ENCODE results near the gene CRYBG1. TPM values are rescaled to one million over a fixed set of nuclear protein-coding genes. Genes with fewer than 3 reads are reported as not detected.

Gene CRYBG1, protein sequence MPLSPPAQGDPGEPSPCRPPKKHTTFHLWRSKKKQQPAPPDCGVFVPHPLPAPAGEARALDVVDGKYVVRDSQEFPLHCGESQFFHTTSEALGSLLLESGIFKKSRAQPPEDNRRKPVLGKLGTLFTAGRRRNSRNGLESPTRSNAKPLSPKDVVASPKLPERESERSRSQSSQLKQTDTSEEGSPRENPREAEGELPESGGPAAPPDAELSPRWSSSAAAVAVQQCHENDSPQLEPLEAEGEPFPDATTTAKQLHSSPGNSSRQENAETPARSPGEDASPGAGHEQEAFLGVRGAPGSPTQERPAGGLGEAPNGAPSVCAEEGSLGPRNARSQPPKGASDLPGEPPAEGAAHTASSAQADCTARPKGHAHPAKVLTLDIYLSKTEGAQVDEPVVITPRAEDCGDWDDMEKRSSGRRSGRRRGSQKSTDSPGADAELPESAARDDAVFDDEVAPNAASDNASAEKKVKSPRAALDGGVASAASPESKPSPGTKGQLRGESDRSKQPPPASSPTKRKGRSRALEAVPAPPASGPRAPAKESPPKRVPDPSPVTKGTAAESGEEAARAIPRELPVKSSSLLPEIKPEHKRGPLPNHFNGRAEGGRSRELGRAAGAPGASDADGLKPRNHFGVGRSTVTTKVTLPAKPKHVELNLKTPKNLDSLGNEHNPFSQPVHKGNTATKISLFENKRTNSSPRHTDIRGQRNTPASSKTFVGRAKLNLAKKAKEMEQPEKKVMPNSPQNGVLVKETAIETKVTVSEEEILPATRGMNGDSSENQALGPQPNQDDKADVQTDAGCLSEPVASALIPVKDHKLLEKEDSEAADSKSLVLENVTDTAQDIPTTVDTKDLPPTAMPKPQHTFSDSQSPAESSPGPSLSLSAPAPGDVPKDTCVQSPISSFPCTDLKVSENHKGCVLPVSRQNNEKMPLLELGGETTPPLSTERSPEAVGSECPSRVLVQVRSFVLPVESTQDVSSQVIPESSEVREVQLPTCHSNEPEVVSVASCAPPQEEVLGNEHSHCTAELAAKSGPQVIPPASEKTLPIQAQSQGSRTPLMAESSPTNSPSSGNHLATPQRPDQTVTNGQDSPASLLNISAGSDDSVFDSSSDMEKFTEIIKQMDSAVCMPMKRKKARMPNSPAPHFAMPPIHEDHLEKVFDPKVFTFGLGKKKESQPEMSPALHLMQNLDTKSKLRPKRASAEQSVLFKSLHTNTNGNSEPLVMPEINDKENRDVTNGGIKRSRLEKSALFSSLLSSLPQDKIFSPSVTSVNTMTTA (N-terminal part only)
- 10 to 100 TPM; 10.1 to 11.5 TPM for total RNA-seq

- Histone ChIP-seq H3K4me3 (peak within 1 kb of the TSS; percentile 36 to 44), H3K27ac (peak within 1 kb of the TSS in 3 of 4 donors; percentile 54 to 67 (median 67)), H3K4me1 (peaks cover 7% of the 10 kb centered on the region), H3K27me3 (no peaks in the 10 kb centered on the region), H3K36me3 (replicated peaks in 1 of 2; ENCODE audit: insufficient read depth in 1 of 2, low read depth in 2 of 2) (no peaks in the 10 kb centered on the region), H3K9me3 (no peaks in the 10 kb centered on the region)
- peak; percentile 80 to 87 (median 83) for DNase-seq
- TF ChIP-seq POLR2A (IDR thresholded peaks at IDR 0.05): peak; percentile 35 to 50 (median 42)
- TF ChIP-seq, protein P1, sequence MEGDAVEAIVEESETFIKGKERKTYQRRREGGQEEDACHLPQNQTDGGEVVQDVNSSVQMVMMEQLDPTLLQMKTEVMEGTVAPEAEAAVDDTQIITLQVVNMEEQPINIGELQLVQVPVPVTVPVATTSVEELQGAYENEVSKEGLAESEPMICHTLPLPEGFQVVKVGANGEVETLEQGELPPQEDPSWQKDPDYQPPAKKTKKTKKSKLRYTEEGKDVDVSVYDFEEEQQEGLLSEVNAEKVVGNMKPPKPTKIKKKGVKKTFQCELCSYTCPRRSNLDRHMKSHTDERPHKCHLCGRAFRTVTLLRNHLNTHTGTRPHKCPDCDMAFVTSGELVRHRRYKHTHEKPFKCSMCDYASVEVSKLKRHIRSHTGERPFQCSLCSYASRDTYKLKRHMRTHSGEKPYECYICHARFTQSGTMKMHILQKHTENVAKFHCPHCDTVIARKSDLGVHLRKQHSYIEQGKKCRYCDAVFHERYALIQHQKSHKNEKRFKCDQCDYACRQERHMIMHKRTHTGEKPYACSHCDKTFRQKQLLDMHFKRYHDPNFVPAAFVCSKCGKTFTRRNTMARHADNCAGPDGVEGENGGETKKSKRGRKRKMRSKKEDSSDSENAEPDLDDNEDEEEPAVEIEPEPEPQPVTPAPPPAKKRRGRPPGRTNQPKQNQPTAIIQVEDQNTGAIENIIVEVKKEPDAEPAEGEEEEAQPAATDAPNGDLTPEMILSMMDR (IDR thresholded peaks at IDR 0.05): peak; percentile 89 to 100 (median 99)
- ATAC-seq: peak; percentile 96
- intact Hi-C loops (cut with DNase I): no loop called here
- WGBS, 2 donors: 0% methylated on average over 50 of the region's 66 CpGs; no CpG with 5 or more reads in 1 of the 2 donors
Observed at GRCh38 chr6:106360410-106360988, at the start of gene CRYBG1. CRYBG1 (plus strand) TSS chr6:106360717; CDS start chr6:106360909, 192 bp downstream.

- Histone ChIP-seq H3K27me3 (no peaks in the 10 kb centered on the region), H3K27ac (no peak overlapping the region), H3K9me3 (no peaks in the 10 kb centered on the region), H3K4me3 (no peak overlapping the region), H3K36me3 (replicated peaks in 1 of 2; ENCODE audit: insufficient read depth in 1 of 2, low read depth in 2 of 2) (peaks cover 0 to 3% of the 10 kb centered on the region in 2 donors), H3K4me1 (no peaks in the 10 kb centered on the region)
- intact Hi-C loops (cut with DNase I): no loop called here
- no peak for TF ChIP-seq POLR2A (IDR thresholded peaks at IDR 0.05)
- TF ChIP-seq, protein P1 (IDR thresholded peaks at IDR 0.05): no peak
- WGBS, 2 donors: 41 to 51% methylated on average over 6 of the region's 6 CpGs
- ATAC-seq: no peak
- no peak for DNase-seq
Observed at GRCh38 chr6:106315765-106316374, 44.6 kb upstream of the CRYBG1 start.

- no peaks in the 10 kb centered on the region for H3K27me3 ChIP-seq
- DNase-seq: no peak
- peaks cover 0 to 3% of the 10 kb centered on the region in 2 donors for H3K36me3 ChIP-seq (replicated peaks in 1 of 2; ENCODE audit: insufficient read depth in 1 of 2, low read depth in 2 of 2)
- H3K9me3 ChIP-seq: no peaks in the 10 kb centered on the region
- H3K27ac ChIP-seq: no peak overlapping the region
- TF ChIP-seq POLR2A (IDR thresholded peaks at IDR 0.05): no peak
- TF ChIP-seq, protein P1 (IDR thresholded peaks at IDR 0.05): no peak
- intact Hi-C loops (cut with DNase I): no loop called here
- no peaks in the 10 kb centered on the region for H3K4me1 ChIP-seq
- whole genome bisulfite sequencing, 2 donors: 80 to 84% methylated on average over 3 of the region's 3 CpGs
- ATAC-seq: no peak
- no peak overlapping the region for H3K4me3 ChIP-seq
Observed at GRCh38 chr6:106316375-106316766, 44.1 kb upstream of the CRYBG1 start.

- H3K36me3 ChIP-seq (replicated peaks in 1 of 2; ENCODE audit: insufficient read depth in 1 of 2, low read depth in 2 of 2): peaks cover 0 to 3% of the 10 kb centered on the region in 2 donors
- peaks cover 3% of the 10 kb centered on the region for H3K4me1 ChIP-seq
- WGBS, 2 donors: 82 to 87% methylated on average over 2 of the region's 2 CpGs
- intact Hi-C loops (cut with DNase I): no loop called here
- no peak for ATAC-seq
- no peaks in the 10 kb centered on the region for H3K9me3 ChIP-seq
- H3K4me3 ChIP-seq: no peak overlapping the region
- DNase-seq: no peak
- no peak overlapping the region for H3K27ac ChIP-seq
- no peak for TF ChIP-seq POLR2A (IDR thresholded peaks at IDR 0.05)
- TF ChIP-seq, protein P1 (IDR thresholded peaks at IDR 0.05): no peak
- no peaks in the 10 kb centered on the region for H3K27me3 ChIP-seq
Observed at GRCh38 chr6:106318061-106318460, 42.5 kb upstream of the CRYBG1 start.

Data from body of pancreas (tissue), 4 donors.